Endodermal cell (in vitro differentiated cells): Measurements from ENCODE around the gene SPNS2. TPM values are rescaled to one million over a fixed set of nuclear protein-coding genes. Genes with fewer than 3 reads are reported as not detected.
A peak's percentile ranks its signal among the peaks of the same experiment; 100 is the strongest.

Experiments used
- DNase-seq: peaks from one replicate; pipeline ENCODE4 v3.0.0-alpha.2; 2017
- H3K27ac ChIP-seq: 2 replicates; pipeline ENCODE4 v1.5.1; 2013; ENCODE audit warnings: mild to moderate bottlenecking, low read depth, low read length, moderate library complexity
- H3K27me3 ChIP-seq: 2 replicates; pipeline ENCODE4 v1.6.1; 2013; ENCODE audit warnings: mild to moderate bottlenecking, low read length, moderate library complexity; ENCODE audit not compliant: insufficient read depth, control insufficient read depth, poor library complexity, severe bottlenecking
- H3K36me3 ChIP-seq: 2 replicates; pipeline ENCODE4 v1.7.0; 2013; ENCODE audit warnings: mild to moderate bottlenecking, low read length, moderate library complexity; ENCODE audit not compliant: control insufficient read depth, insufficient read depth
- H3K4me1 ChIP-seq: one replicate; pipeline ENCODE4 v1.7.0; 2013; ENCODE audit warnings: low read length; ENCODE audit not compliant: control insufficient read depth, insufficient read depth
- H3K4me3 ChIP-seq: 2 replicates; pipeline ENCODE4 v1.5.1; 2013; ENCODE audit warnings: mild to moderate bottlenecking, low read length, moderate library complexity
- H3K9ac ChIP-seq: 2 replicates; pipeline ENCODE4 v1.6.1; 2013; ENCODE audit warnings: mild to moderate bottlenecking, low read length, moderate library complexity; ENCODE audit not compliant: poor library complexity, severe bottlenecking; ENCODE audit errors: extremely low read depth
- H3K9me3 ChIP-seq: 2 replicates; pipeline ENCODE4 v1.6.1; 2013; ENCODE audit warnings: mild to moderate bottlenecking, low read length, moderate library complexity; ENCODE audit not compliant: control insufficient read depth
- H3K27ac Mint-ChIP-seq: 2 replicates; pipeline ENCODE4 v1.8.0; 2020; ENCODE audit warnings: mixed read lengths
- H3K27me3 Mint-ChIP-seq: 2 replicates; pipeline ENCODE4 v1.8.0; 2021; ENCODE audit warnings: mild to moderate bottlenecking, mixed read lengths; ENCODE audit not compliant: insufficient read depth
- H3K36me3 Mint-ChIP-seq: 2 replicates; pipeline ENCODE4 v1.8.0; 2020; ENCODE audit warnings: low read depth, mixed read lengths
- H3K4me1 Mint-ChIP-seq: 2 replicates; pipeline ENCODE4 v1.8.0; 2020; ENCODE audit warnings: mixed read lengths
- H3K4me3 Mint-ChIP-seq: 2 replicates; pipeline ENCODE4 v1.8.0; 2020; ENCODE audit warnings: mild to moderate bottlenecking, moderate library complexity, mixed read lengths
- H3K9me3 Mint-ChIP-seq: 2 replicates; pipeline ENCODE4 v1.8.0; 2020; ENCODE audit warnings: mild to moderate bottlenecking, mixed read lengths
- CTCF ChIP-seq: fragments of 200-600 bp; sonication (generic); conservative IDR thresholded peaks from 2 replicates; pipeline ENCODE4 v1.5.0; 2021; ENCODE audit warnings: antibody characterized with exemption, mild to moderate bottlenecking
- WGBS, 2 experiments: methylation state at CpG; one replicate each; pipeline versions ENCODE4 v1.1.5 to v1.1.7; 2013; ENCODE audit warnings: missing lambda C conversion rate in 2 of 2, mixed read lengths in 1 of 2; ENCODE audit not compliant: insufficient coverage in 1 of 2, insufficient read length in 1 of 2; 5-methylcytosine and 5-hydroxymethylcytosine counted together
- total RNA-seq, 2 donors: library from RNA; stranded (reverse); fragmentation: NEBNext Ultra II Directional in 1 of 2; extraction: Animal tissue kit (Norgen Biotek cat#: 25700) in 1 of 2; gene quantifications; 2 replicates in 1 of 2; 3 replicates in 1 of 2; pipeline ENCODE4 v1.2.1, GENCODE V29; 2021

Gene SPNS2
- total RNA-seq, 2 donors from 2014 or later: 0.09 TPM; not detected in 1

- H3K27me3 Mint-ChIP-seq: no peaks in the 10 kb centered on the region
- no peaks in the 10 kb centered on the region for H3K4me1 Mint-ChIP-seq
- H3K4me3 Mint-ChIP-seq: no peak overlapping the region
- TF ChIP-seq CTCF: no peak
- Histone ChIP-seq H3K36me3 (peaks cover 24% of the 10 kb centered on the region), H3K27me3 (no peaks in the 10 kb centered on the region), H3K9me3 (no peaks in the 10 kb centered on the region), H3K9ac (no peak overlapping the region), H3K4me1 (no peaks in the 10 kb centered on the region), H3K4me3 (no peak overlapping the region), H3K27ac (no peak overlapping the region)
- no peak for DNase-seq
- H3K36me3 Mint-ChIP-seq: peaks cover 45% of the 10 kb centered on the region
- 94 to 97% methylated on average over 7 to 13 of the region's 18 CpGs for WGBS, 2 experiments
- no peaks in the 10 kb centered on the region for H3K9me3 Mint-ChIP-seq
- no peak overlapping the region for H3K27ac Mint-ChIP-seq
Measured at GRCh38 chr17:4544951-4545216, 46.2 kb downstream of the SPNS2 start.

- H3K9ac ChIP-seq: no peak overlapping the region
- Mint-ChIP-seq H3K9me3 (no peaks in the 10 kb centered on the region), H3K4me3 (no peak overlapping the region), H3K4me1 (no peaks in the 10 kb centered on the region), H3K27ac (no peak overlapping the region), H3K27me3 (no peaks in the 10 kb centered on the region), H3K36me3 (peaks cover 50% of the 10 kb centered on the region)
- no peaks in the 10 kb centered on the region for H3K4me1 ChIP-seq
- H3K27me3 ChIP-seq: no peaks in the 10 kb centered on the region
- no peak for TF ChIP-seq CTCF
- H3K4me3 ChIP-seq: no peak overlapping the region
- H3K36me3 ChIP-seq: peaks cover 29% of the 10 kb centered on the region
- 90 to 91% methylated on average over 12 to 32 of the region's 32 CpGs for WGBS, 2 experiments
- no peak for DNase-seq
- H3K27ac ChIP-seq: no peak overlapping the region
- no peaks in the 10 kb centered on the region for H3K9me3 ChIP-seq
Measured at GRCh38 chr17:4545217-4545951, 46.7 kb downstream of the SPNS2 start.

GRCh38 chr17:4547118-4547906, 48.6 kb downstream of the SPNS2 start:
- no peaks in the 10 kb centered on the region for H3K9me3 Mint-ChIP-seq
- no peak overlapping the region for H3K27ac Mint-ChIP-seq
- Histone ChIP-seq H3K27ac (no peak overlapping the region), H3K36me3 (peaks cover 36% of the 10 kb centered on the region), H3K4me1 (no peaks in the 10 kb centered on the region), H3K9ac (no peak overlapping the region), H3K27me3 (no peaks in the 10 kb centered on the region), H3K4me3 (no peak overlapping the region), H3K9me3 (no peaks in the 10 kb centered on the region)
- peak; percentile 56 for DNase-seq
- H3K27me3 Mint-ChIP-seq: no peaks in the 10 kb centered on the region
- no peak for TF ChIP-seq CTCF
- no peaks in the 10 kb centered on the region for H3K4me1 Mint-ChIP-seq
- H3K4me3 Mint-ChIP-seq: no peak overlapping the region
- WGBS, 2 experiments: 88 to 92% methylated on average over 13 to 17 of the region's 17 CpGs
- H3K36me3 Mint-ChIP-seq: peaks cover 57% of the 10 kb centered on the region
